ENCODE results near the gene STRIP1. TPM values are rescaled to one million over a fixed set of nuclear protein-coding genes. Genes with fewer than 3 reads are reported as not detected.

The STRIP1 gene, protein sequence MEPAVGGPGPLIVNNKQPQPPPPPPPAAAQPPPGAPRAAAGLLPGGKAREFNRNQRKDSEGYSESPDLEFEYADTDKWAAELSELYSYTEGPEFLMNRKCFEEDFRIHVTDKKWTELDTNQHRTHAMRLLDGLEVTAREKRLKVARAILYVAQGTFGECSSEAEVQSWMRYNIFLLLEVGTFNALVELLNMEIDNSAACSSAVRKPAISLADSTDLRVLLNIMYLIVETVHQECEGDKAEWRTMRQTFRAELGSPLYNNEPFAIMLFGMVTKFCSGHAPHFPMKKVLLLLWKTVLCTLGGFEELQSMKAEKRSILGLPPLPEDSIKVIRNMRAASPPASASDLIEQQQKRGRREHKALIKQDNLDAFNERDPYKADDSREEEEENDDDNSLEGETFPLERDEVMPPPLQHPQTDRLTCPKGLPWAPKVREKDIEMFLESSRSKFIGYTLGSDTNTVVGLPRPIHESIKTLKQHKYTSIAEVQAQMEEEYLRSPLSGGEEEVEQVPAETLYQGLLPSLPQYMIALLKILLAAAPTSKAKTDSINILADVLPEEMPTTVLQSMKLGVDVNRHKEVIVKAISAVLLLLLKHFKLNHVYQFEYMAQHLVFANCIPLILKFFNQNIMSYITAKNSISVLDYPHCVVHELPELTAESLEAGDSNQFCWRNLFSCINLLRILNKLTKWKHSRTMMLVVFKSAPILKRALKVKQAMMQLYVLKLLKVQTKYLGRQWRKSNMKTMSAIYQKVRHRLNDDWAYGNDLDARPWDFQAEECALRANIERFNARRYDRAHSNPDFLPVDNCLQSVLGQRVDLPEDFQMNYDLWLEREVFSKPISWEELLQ
- 60.4 and 77.3 TPM in 2 replicates for total RNA-seq

DNA sequence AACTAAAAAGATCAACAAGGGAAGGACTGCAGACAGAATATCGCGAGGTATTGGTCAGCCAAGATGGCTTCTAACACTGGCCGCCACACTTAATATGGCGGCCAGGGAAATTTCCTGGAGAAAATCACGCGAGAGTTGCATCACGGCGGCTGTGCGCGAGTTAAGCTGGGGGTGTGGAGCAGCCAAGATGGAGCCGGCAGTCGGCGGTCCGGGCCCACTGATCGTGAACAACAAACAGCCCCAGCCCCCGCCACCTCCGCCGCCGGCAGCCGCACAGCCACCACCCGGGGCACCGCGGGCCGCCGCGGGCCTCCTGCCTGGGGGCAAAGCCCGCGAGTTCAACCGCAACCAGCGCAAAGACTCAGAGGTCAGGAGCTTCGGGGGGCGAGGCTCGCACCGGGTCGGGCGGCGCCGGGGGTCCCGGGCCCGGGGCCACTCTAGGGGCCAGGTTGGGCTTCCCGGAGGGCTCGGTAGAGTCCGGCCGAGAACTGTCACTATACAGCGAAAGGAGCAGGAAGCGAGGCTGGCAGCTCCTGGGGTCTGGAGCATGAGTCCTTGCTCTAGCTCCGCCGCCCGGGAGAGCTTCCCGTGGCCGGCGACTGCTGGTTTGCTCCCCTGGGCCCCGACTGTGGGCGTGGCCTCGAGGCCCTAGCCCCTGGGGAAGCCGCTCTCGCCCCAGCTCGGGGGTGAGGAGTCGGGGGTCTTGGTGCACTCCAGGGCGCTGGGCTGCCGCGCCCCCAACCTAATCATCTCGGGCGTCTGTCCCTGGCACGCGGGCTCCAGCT, at the start of gene STRIP1:
Gene STRIP1 (plus strand): TSS at position 174 of the 785 bp plus-strand sequence. CDS start 14 bp downstream, at position 188.
- H3K4me1 Mint-ChIP-seq = peaks cover 41% of the 10 kb centered on the region
- H3K9me3 Mint-ChIP-seq = no peaks in the 10 kb centered on the region

DNA sequence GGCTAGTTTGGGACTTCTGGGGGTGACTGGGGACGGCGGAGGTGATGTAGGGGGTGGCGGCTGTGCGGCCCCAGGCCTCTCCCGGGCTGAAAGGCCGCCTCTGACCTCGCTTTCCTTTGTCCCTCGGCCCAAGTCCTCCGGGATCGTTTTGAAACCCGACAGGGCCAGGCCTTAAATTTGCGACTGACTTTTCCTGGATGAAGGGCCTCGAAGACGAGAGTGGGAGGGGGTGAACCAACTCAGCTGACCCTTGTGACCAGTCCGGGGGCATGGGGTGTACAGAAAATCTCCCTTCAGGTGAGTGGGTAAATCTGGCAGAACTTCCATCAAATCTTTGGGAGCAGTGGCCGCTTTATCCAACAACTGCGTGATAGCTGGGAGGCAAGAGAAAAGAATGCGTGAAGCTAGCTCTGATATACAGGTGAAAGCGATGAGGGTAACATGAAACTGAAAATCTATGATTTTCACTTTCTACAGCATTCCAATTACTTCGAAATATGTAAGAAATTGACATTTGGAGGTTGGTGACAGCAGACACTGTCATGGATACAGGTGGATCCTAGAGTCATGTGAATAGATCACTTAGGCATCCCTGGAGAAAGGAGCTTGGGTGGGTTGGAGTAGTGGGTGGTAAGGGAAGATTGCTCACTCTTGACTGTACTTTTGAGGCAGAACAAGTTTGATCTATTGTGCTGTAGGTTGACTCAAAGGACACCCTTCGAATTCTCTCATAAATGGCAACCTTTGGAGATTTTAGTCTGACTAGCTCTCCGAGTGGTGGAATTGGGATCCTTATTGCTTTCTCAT, 49.0 kb upstream of the STRIP1 start:
- ChIA-PET CTCF (interaction anchor here (0.7 to 12.8 kb wide), 22 partner anchors 10 to 488 kb away, joined by 3 to 379 read pairs (median 4); partner anchors contain the start of genes GSTM1 and STRIP1), POLR2A (interaction anchor here (0.6 to 2.3 kb wide), 11 partner anchors 8 to 943 kb away, joined by 3 to 27 read pairs (median 7); partner anchors contain the start of genes GNAI3, GNAT2, GSTM1 and STRIP1)
- peaks cover 43% of the 10 kb centered on the region for H3K4me1 Mint-ChIP-seq
- intact Hi-C loops (cut with micrococcal nuclease) = no loop called here
- peak overlapping the region; percentile 68 for H3K27ac Mint-ChIP-seq
- TF ChIP-seq, protein P1, sequence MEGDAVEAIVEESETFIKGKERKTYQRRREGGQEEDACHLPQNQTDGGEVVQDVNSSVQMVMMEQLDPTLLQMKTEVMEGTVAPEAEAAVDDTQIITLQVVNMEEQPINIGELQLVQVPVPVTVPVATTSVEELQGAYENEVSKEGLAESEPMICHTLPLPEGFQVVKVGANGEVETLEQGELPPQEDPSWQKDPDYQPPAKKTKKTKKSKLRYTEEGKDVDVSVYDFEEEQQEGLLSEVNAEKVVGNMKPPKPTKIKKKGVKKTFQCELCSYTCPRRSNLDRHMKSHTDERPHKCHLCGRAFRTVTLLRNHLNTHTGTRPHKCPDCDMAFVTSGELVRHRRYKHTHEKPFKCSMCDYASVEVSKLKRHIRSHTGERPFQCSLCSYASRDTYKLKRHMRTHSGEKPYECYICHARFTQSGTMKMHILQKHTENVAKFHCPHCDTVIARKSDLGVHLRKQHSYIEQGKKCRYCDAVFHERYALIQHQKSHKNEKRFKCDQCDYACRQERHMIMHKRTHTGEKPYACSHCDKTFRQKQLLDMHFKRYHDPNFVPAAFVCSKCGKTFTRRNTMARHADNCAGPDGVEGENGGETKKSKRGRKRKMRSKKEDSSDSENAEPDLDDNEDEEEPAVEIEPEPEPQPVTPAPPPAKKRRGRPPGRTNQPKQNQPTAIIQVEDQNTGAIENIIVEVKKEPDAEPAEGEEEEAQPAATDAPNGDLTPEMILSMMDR (IDR thresholded peaks at IDR 0.05) = no peak
- ATAC-seq (ENCODE audit: low read depth) (no peak), DNase-seq (no peak)
- H3K27me3 Mint-ChIP-seq = peaks cover 2% of the 10 kb centered on the region
- H3K4me3 Mint-ChIP-seq = peak overlapping the region; percentile 98
- no peaks in the 10 kb centered on the region for H3K9me3 Mint-ChIP-seq
- H3K36me3 Mint-ChIP-seq (ENCODE audit: low read depth) = peaks cover 8% of the 10 kb centered on the region

More for the DNA sequence above, at the start of gene STRIP1:
- Mint-ChIP-seq H3K36me3 (ENCODE audit: low read depth) (peaks cover 26% of the 10 kb centered on the region), H3K4me3 (peak within 1 kb of the TSS; percentile 93), H3K27me3 (no peaks in the 10 kb centered on the region), H3K27ac (peak within 1 kb of the TSS; percentile 90)
- intact Hi-C loops (cut with micrococcal nuclease) = loop anchor here (1.0 to 10.0 kb wide), 11 partner anchors 23 to 1410 kb away; partner anchors contain the start of genes AHCYL1, ATP5PB, CYB561D1 and GNAI3
- ChIA-PET CTCF (interaction anchor here (0.9 to 3.5 kb wide), 10 partner anchors 17 to 426 kb away, joined by 3 to 12 read pairs (median 6); partner anchors contain the start of gene AHCYL1), POLR2A (interaction anchor here (0.6 to 2.9 kb wide), 35 partner anchors 12 to 1342 kb away, joined by 3 to 24 read pairs (median 4); partner anchors contain the start of genes AHCYL1, AMPD2, ATXN7L2 and CD53)
- TF ChIP-seq, protein P1 (IDR thresholded peaks at IDR 0.05) = no peak
- DNase-seq = peak; percentile 81
- ATAC-seq (ENCODE audit: low read depth) = peak; percentile 92

DNA sequence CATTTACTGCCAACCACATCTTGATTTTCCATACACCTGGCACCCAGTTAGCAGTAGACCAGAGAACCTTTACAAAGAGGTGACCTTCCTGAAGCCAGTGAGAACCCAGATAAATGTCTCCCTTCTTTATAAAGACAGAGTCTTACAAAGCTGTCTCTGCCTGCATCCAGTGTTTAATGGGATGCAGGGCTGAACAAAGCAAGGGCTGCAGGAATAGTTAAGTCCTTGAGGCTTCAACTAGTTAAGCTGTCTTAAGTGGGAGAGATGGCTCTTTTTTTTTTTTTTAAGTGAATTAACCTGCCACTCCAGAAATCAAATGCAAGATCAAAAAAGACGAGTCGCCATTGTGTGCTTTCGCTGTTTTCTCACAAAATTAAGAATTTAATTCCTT, 48.4 kb upstream of the STRIP1 start:
- ATAC-seq (ENCODE audit: low read depth) (no peak), DNase-seq (no peak)
- intact Hi-C loops (cut with micrococcal nuclease) = no loop called here
- H3K4me3 Mint-ChIP-seq = peak overlapping the region; percentile 98
- H3K27ac Mint-ChIP-seq = no peak overlapping the region
- ChIA-PET POLR2A (interaction anchor here (0.6 to 2.3 kb wide), 4 partner anchors 26 to 437 kb away, joined by 3 to 18 read pairs (median 5); partner anchors contain the start of genes GNAI3, GNAT2 and GSTM1), CTCF (interaction anchor here (12.8 kb wide), 1 partner anchor 208 kb away, joined by 379 read pairs; no protein-coding TSS in a partner anchor)
- H3K27me3 Mint-ChIP-seq = no peaks in the 10 kb centered on the region
- H3K9me3 Mint-ChIP-seq = no peaks in the 10 kb centered on the region
- H3K36me3 Mint-ChIP-seq (ENCODE audit: low read depth) = peaks cover 8% of the 10 kb centered on the region
- peaks cover 49% of the 10 kb centered on the region for H3K4me1 Mint-ChIP-seq
- TF ChIP-seq, protein P1 (IDR thresholded peaks at IDR 0.05) = no peak

DNA sequence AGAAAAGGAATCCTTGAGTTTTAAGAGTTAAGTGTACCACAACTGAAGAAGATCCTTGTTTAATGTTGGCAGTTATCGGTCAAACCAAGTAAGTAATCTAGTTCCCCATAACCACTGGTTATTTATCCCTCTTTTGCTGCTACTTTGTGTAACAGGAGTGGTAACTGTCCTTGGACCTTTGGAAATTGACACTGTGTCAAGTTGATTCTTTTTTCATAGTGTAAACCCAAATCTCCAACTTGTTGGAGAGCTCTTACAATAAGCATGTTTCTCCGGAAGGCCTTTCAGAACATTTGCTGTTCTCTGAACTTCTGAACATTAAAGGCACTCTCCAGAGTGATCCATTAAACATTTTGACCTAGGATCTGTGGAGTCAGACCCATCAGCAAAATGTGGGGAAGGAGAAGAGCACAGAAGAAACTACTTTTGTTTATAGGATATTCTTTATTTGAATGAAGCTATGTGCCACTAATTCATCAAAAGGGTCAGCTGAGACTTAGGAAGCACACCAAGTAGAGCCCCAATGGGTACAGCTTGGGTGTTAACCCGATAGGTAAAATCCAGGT, 46.0 kb upstream of the STRIP1 start:
- TF ChIP-seq, protein P1 (IDR thresholded peaks at IDR 0.05) = no peak
- POLR2A ChIA-PET = no interaction called here
- intact Hi-C loops (cut with micrococcal nuclease) = no loop called here
- Mint-ChIP-seq H3K27me3 (no peaks in the 10 kb centered on the region), H3K4me1 (peaks cover 51% of the 10 kb centered on the region), H3K27ac (no peak overlapping the region), H3K9me3 (no peaks in the 10 kb centered on the region), H3K4me3 (no peak overlapping the region), H3K36me3 (ENCODE audit: low read depth) (peaks cover 9% of the 10 kb centered on the region)
- CTCF ChIA-PET = interaction anchor here (2.4 to 12.8 kb wide), 2 partner anchors 23 to 210 kb away, joined by 6 to 379 read pairs; no protein-coding TSS in a partner anchor
- DNase-seq (no peak), ATAC-seq (ENCODE audit: low read depth) (no peak)

All from activated B cell treated with CpG ODN at 0.5 μM for 24 hours (primary cell).